Karpas-422 (cell line): ENCODE results near the gene TRPM2. TPM values are rescaled to one million over a fixed set of nuclear protein-coding genes. Genes with fewer than 3 reads are reported as not detected.

Source experiments
- DNase-seq: peaks from one replicate; pipeline ENCODE4 v3.0.0-alpha.2; 2015
- H2AFZ ChIP-seq: fragments of 200-600 bp; sonication (generic); 2 replicates; pipeline ENCODE4 v1.6.1; 2014; ENCODE audit warnings: antibody characterized with exemption, low read length, mixed read lengths
- H3K27ac ChIP-seq: fragments of 200-600 bp; sonication (generic); 2 replicates; pipeline ENCODE4 v1.5.1; 2014; ENCODE audit warnings: mild to moderate bottlenecking, low read length, moderate library complexity
- H3K27me3 ChIP-seq: fragments of 200-600 bp; sonication (generic); 2 replicates; pipeline ENCODE4 v1.6.1; 2014; ENCODE audit warnings: low read length, mixed read lengths
- H3K36me3 ChIP-seq: fragments of 200-600 bp; sonication (generic); 2 replicates; pipeline ENCODE4 v1.6.1; 2014; ENCODE audit warnings: low read length, mixed read lengths; ENCODE audit not compliant: insufficient read depth
- H3K4me1 ChIP-seq: fragments of 200-600 bp; sonication (generic); 2 replicates; pipeline ENCODE4 v1.6.1; 2014; ENCODE audit warnings: mild to moderate bottlenecking, low read length, mixed read lengths
- H3K4me2 ChIP-seq: fragments of 200-600 bp; sonication (generic); 2 replicates; pipeline ENCODE4 v1.6.1; 2014; ENCODE audit warnings: low read length, low read depth, mild to moderate bottlenecking; ENCODE audit not compliant: poor library complexity, severe bottlenecking
- H3K4me3 ChIP-seq: fragments of 200-600 bp; sonication (generic); 2 replicates; pipeline ENCODE4 v1.5.1; 2014; ENCODE audit warnings: mild to moderate bottlenecking, antibody characterized with exemption, low read length, mixed read lengths
- H3K79me2 ChIP-seq: fragments of 200-600 bp; sonication (generic); 2 replicates; pipeline ENCODE4 v1.6.1; 2014; ENCODE audit warnings: mild to moderate bottlenecking, low read length, mixed read lengths
- H3K9ac ChIP-seq: fragments of 200-600 bp; sonication (generic); 2 replicates; pipeline ENCODE4 v1.6.0; 2014; ENCODE audit warnings: low read length
- H3K9me2 ChIP-seq: fragments of 200-600 bp; sonication (generic), shearing (Covaris generic); replicated peaks from 2 replicates; pipeline ENCODE4 v1.6.0; 2014; ENCODE audit warnings: mild to moderate bottlenecking, low read length, moderate library complexity; ENCODE audit not compliant: insufficient read depth
- H3K9me3 ChIP-seq: fragments of 300-700, 200-600 bp; sonication (generic); 2 replicates; pipeline ENCODE4 v1.6.1; 2014; ENCODE audit warnings: low read length, mixed read lengths
- H4K20me1 ChIP-seq: fragments of 200-600 bp; sonication (generic); 2 replicates; pipeline ENCODE4 v1.6.1; 2014; ENCODE audit warnings: mild to moderate bottlenecking, antibody characterized with exemption, low read length, low read depth; ENCODE audit not compliant: insufficient read depth
- total RNA-seq: library from RNA; depleted of rRNA; stranded (reverse); fragments of >200 nt; shearing (Covaris generic); gene quantifications from 2 replicates; pipeline ENCODE4 v1.2.3, GENCODE V29; 2014; ENCODE audit warnings: low replicate concordance

Gene TRPM2
- total RNA-seq, 1 experiment from 2014 or later: not detected

DNA sequence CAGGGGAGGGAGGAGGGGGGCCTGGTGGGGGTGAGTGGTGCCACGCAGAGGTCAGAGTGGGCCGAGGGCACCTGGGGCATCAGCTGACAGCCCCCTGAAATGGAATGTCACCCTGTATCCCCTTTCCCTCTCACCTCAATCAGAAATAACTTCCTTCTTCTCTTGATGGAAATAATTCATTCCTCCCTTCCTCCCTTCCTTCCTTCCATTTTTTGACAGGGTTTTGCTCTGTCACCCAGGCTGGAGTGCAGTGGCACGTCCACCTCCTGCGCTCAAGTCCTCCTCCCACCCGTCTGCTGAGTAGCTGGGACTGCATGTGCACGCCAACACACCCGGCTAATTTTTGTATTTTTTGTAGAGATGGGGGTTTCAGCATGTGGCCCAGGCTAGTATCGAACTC lies 53.5 kb downstream of the TRPM2 start:
- DNase-seq: no peak
- Histone ChIP-seq H3K9me2 (no peaks in the 10 kb centered on the region), H3K4me1 (no peaks in the 10 kb centered on the region), H3K79me2 (no peaks in the 10 kb centered on the region), H3K4me3 (no peak overlapping the region), H3K27ac (no peak overlapping the region), H4K20me1 (no peaks in the 10 kb centered on the region), H3K9me3 (peaks cover 12% of the 10 kb centered on the region), H3K9ac (no peak overlapping the region), H2AFZ (no peak overlapping the region), H3K36me3 (no peaks in the 10 kb centered on the region), H3K4me2 (no peak overlapping the region), H3K27me3 (no peaks in the 10 kb centered on the region)

DNA sequence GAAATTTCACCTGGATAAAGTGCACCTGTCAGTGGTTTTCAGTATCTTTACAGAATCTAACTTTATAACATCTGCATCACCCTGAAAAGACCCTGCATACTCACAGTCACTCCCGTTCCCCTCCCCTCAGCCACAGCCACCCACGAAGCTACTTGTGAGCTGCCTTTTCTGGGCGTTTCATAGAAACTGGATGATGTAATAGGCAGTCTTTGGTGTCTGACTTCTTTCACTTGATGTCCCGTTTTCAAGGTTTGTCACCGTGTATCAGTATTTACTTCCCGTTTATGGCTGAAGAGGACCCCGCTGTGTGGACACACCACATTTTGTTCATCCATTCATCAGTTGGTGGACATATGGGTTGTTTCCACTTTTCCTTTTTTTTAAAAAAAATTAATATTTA lies 54.1 kb downstream of the TRPM2 start:
- H3K4me3 ChIP-seq: no peak overlapping the region
- H3K36me3 ChIP-seq: no peaks in the 10 kb centered on the region
- no peak overlapping the region for H3K4me2 ChIP-seq
- no peaks in the 10 kb centered on the region for H3K79me2 ChIP-seq
- DNase-seq: no peak
- no peak overlapping the region for H3K9ac ChIP-seq
- no peaks in the 10 kb centered on the region for H3K27me3 ChIP-seq
- H3K9me3 ChIP-seq: peaks cover 12% of the 10 kb centered on the region
- no peaks in the 10 kb centered on the region for H4K20me1 ChIP-seq
- no peak overlapping the region for H2AFZ ChIP-seq
- H3K27ac ChIP-seq: no peak overlapping the region
- H3K4me1 ChIP-seq: no peaks in the 10 kb centered on the region
- no peaks in the 10 kb centered on the region for H3K9me2 ChIP-seq

DNA sequence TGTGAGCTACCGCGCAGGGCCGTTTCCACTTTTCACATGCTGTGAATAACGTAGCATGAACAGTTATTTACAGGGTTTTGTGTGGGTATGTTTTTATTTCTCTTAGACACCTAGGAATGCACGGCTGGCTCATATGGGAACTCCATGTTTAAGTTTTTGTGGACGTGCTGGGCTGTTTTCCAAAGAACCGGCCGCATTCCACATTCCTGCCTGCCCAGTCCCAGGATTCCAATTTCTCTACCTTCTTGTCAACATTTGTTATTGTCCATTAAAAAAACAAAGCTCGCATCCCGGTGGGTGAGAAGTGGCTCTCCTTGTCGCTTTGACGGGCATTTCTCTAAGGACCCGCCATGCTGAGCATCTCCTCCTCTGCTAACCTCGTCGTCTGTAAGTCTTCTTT lies 54.8 kb downstream of the TRPM2 start:
- no peak overlapping the region for H3K4me3 ChIP-seq
- no peaks in the 10 kb centered on the region for H3K4me1 ChIP-seq
- H3K9me3 ChIP-seq: peaks cover 12% of the 10 kb centered on the region
- no peak overlapping the region for H3K4me2 ChIP-seq
- DNase-seq: no peak
- H3K27ac ChIP-seq: no peak overlapping the region
- no peak overlapping the region for H2AFZ ChIP-seq
- no peaks in the 10 kb centered on the region for H3K27me3 ChIP-seq
- no peaks in the 10 kb centered on the region for H3K9me2 ChIP-seq
- H3K36me3 ChIP-seq: no peaks in the 10 kb centered on the region
- no peaks in the 10 kb centered on the region for H4K20me1 ChIP-seq
- no peak overlapping the region for H3K9ac ChIP-seq
- no peaks in the 10 kb centered on the region for H3K79me2 ChIP-seq

DNA sequence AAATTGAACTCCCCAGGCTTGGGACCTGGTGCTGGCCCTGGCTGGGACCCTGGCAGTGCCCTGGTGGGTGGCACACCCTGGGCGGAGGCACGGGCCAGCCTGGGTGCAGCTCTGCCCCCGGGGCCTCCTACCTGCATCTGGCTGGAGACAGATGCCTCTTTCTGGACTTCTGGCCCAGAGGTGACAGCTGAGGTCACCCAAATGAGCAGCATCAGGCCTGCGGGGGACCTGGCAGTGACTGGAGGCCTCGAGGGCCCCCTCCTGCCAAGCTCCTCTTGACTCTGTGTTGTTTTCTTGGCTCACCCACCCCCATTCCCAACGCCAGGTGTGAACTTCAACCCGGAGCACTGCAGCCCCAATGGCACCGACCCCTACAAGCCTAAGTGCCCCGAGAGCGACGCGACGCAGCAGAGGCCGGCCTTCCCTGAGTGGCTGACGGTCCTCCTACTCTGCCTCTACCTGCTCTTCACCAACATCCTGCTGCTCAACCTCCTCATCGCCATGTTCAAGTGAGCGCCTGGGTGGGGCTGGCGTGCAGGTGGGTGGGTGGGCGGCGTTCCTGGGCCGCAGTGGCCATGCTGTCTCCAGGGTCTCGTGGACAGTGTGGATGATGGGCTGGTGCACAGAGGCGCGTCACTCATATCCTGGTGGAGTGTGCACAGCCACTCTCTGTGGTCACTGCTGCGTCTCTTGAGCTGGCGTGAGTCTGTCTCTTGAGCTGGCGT lies 60.3 kb downstream of the TRPM2 start:
- Histone ChIP-seq H3K9me2 (no peaks in the 10 kb centered on the region), H3K79me2 (no peaks in the 10 kb centered on the region), H3K4me1 (no peaks in the 10 kb centered on the region), H3K4me3 (no peak overlapping the region), H3K27me3 (no peaks in the 10 kb centered on the region), H3K4me2 (no peak overlapping the region), H3K9ac (no peak overlapping the region), H3K27ac (no peak overlapping the region), H4K20me1 (no peaks in the 10 kb centered on the region), H3K9me3 (peaks cover 3% of the 10 kb centered on the region; the same call in 1 of the 2 replicates), H2AFZ (no peak overlapping the region), H3K36me3 (no peaks in the 10 kb centered on the region)
- DNase-seq: no peak

DNA sequence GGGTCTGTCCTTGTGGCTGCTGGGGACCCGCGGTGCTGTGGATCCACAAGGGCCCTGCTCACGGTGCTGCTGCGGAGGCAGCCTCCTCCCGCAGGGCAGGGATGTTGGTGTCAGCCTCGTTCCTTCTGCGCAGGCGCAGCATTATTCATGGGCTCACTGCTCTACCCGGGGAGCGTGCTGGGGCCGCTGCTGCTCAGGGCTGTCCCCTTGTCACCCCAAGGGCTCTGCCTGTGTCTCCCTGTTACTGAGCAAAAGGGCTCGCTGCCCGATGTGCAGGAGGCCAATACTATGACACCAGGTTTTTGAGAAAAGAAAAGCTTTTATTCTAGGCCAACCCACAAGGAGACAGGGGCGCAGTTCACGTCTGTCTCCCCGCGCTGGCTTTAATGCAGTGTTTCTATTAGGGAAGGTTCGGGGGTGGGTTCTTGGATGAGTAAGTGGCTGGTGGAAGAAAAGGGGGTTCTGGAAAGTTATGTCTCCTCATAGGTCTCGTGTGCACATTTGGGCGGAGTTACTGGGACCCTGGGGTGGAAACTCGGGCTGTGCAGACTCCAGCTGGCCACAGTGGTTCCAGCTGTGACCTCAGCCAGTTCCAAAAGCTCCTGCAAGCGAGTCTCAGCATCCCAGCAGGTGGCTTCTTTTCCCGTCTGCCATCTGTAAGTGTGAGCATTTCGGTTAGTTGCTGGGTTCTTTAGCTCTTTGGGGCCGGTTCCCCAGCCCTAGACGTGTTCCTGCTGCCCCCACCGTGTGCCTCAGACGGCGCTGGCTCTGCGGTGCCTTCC lies 61.1 kb downstream of the TRPM2 start:
- Histone ChIP-seq H2AFZ (no peak overlapping the region), H3K4me1 (no peaks in the 10 kb centered on the region), H3K9ac (no peak overlapping the region), H3K27me3 (no peaks in the 10 kb centered on the region), H3K4me2 (no peak overlapping the region), H3K9me2 (no peaks in the 10 kb centered on the region), H3K36me3 (no peaks in the 10 kb centered on the region), H3K79me2 (no peaks in the 10 kb centered on the region), H4K20me1 (no peaks in the 10 kb centered on the region), H3K4me3 (no peak overlapping the region), H3K27ac (no peak overlapping the region), H3K9me3 (peaks cover 3% of the 10 kb centered on the region; the same call in 1 of the 2 replicates)
- DNase-seq: no peak

DNA sequence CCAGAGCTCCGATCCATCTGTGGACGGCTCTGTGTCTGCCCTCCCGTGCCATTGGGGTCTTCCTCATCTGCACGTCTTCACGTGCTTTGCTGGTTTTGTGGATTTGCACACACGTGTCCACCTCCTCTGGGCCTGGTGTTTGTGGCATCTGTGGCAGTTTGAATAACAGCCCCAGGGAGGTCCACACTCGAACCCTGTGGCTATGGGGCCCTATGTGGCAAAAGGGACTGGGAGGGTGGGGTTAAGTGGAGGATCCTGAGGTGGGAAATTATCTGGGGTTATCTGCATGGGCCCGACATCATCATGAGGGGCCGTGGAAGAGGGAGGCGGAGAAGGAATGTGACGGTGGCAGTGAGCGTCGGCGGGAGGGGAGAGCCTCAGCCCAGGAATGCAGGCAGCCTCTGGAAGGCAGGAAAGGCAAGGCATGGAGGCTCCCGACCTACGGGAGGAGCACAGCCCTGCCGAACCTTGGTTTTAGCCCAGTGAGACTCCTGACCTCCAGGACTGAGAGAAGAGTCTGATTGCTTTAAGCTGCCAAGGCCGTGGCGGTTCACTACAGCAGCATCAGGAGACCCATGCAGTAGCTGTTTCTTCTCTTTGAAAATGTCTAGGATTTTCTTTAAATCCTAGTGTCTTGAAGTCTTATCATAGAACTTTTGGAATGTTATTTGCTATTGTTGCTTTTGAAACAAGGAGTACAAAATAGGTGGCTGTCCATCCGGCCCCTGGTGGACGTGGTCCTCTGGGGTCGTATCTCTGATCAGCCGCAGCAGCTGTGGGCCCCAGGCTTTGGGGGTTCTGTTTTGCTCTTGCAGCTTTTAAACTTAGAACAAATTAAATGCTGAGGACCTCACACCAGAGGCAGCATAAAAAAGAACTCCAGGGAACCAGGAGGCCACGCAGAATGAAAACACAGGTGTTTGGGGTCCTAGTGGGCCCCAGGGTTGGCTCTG lies 61.9 kb downstream of the TRPM2 start:
- H3K36me3 ChIP-seq: no peaks in the 10 kb centered on the region
- H3K9me2 ChIP-seq: no peaks in the 10 kb centered on the region
- no peaks in the 10 kb centered on the region for H3K27me3 ChIP-seq
- no peak for DNase-seq
- no peak overlapping the region for H3K4me2 ChIP-seq
- H2AFZ ChIP-seq: no peak overlapping the region
- H4K20me1 ChIP-seq: no peaks in the 10 kb centered on the region
- H3K9ac ChIP-seq: no peak overlapping the region
- no peaks in the 10 kb centered on the region for H3K79me2 ChIP-seq
- peaks cover 3% of the 10 kb centered on the region; the same call in 1 of the 2 replicates for H3K9me3 ChIP-seq
- no peaks in the 10 kb centered on the region for H3K4me1 ChIP-seq
- H3K4me3 ChIP-seq: no peak overlapping the region
- H3K27ac ChIP-seq: no peak overlapping the region

DNA sequence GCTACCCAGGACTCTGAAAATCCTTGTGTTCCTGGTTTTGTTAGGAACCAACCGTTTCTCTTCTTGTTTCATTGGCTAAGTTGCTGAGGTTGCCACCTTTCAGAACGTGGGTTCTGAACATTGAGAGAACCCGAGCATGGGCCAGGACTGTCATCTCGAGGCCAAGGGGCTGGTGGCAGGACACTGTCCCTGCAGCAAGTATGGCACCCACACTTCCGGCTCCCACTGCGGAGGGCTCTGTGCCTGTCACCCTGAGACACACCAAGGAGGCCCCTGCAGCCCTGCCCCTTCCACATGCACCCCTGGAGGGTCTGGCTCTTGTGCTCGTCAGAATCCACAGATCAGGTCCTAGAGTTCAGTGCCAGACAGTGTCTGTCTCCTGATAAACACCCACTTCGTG lies 62.8 kb downstream of the TRPM2 start:
- no peak overlapping the region for H3K4me3 ChIP-seq
- H2AFZ ChIP-seq: no peak overlapping the region
- peaks cover 3% of the 10 kb centered on the region; the same call in 1 of the 2 replicates for H3K9me3 ChIP-seq
- no peak for DNase-seq
- H4K20me1 ChIP-seq: no peaks in the 10 kb centered on the region
- H3K4me1 ChIP-seq: no peaks in the 10 kb centered on the region
- no peak overlapping the region for H3K9ac ChIP-seq
- no peak overlapping the region for H3K27ac ChIP-seq
- no peak overlapping the region for H3K4me2 ChIP-seq
- no peaks in the 10 kb centered on the region for H3K79me2 ChIP-seq
- no peaks in the 10 kb centered on the region for H3K36me3 ChIP-seq
- H3K27me3 ChIP-seq: no peaks in the 10 kb centered on the region
- no peaks in the 10 kb centered on the region for H3K9me2 ChIP-seq
